PC-9 (cell line): ENCODE data around the gene MACROD2.

Experiments used
- EZH2 ChIP-seq: fragments of 200-600 bp; sonication (generic); IDR thresholded peaks from 2 replicates; pipeline ENCODE4 v1.8.0; 2017; ENCODE audit warnings: antibody characterized with exemption, low read depth
- TF ChIP-seq, protein P1 (sequence below): fragments of 200-600 bp; sonication (generic); conservative IDR thresholded peaks from 2 replicates; pipeline ENCODE4 v1.6.1; 2017; ENCODE audit warnings: mixed run types, antibody characterized with exemption, mild to moderate bottlenecking, moderate library complexity

DNA sequence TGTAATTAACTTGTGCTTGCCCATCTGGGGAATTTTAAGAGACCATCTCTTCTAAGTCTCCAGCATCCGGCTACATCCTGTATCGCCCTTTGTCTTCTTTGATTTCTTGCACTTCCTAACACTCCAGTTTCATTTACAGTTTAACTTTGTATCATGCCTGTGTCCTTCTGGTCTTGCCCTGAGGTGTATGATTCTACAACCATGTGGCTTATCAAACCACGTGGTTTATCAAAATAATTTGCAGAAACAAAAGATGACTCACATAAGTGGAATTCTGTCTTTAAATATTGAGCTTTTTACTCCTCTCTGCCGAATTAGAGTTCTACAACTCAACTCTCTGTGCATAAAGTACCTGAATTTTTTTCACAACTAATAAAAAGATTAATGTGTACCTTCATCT lies 1997.2 kb downstream of the MACROD2 start:
- TF ChIP-seq, protein P1, sequence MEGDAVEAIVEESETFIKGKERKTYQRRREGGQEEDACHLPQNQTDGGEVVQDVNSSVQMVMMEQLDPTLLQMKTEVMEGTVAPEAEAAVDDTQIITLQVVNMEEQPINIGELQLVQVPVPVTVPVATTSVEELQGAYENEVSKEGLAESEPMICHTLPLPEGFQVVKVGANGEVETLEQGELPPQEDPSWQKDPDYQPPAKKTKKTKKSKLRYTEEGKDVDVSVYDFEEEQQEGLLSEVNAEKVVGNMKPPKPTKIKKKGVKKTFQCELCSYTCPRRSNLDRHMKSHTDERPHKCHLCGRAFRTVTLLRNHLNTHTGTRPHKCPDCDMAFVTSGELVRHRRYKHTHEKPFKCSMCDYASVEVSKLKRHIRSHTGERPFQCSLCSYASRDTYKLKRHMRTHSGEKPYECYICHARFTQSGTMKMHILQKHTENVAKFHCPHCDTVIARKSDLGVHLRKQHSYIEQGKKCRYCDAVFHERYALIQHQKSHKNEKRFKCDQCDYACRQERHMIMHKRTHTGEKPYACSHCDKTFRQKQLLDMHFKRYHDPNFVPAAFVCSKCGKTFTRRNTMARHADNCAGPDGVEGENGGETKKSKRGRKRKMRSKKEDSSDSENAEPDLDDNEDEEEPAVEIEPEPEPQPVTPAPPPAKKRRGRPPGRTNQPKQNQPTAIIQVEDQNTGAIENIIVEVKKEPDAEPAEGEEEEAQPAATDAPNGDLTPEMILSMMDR = no peak
- no peak for TF ChIP-seq EZH2
